SK-N-MC (cell line): Measurements from ENCODE around the gene NADSYN1.

Experiments used
- EZH2 ChIP-seq: fragments of 200-600 bp; sonication (generic); IDR thresholded peaks from one replicate; pipeline ENCODE4 v1.6.1; 2017; ENCODE audit warnings: antibody characterized with exemption
- FOXP2 ChIP-seq: optimal IDR thresholded peaks from 2 replicates; pipeline ENCODE3; 2011; ENCODE audit warnings: mild to moderate bottlenecking, moderate library complexity; ENCODE audit not compliant: insufficient read depth; ENCODE audit errors: extremely low read length, control extremely low read depth
- POLR2AphosphoS5 ChIP-seq: IDR thresholded peaks from 2 replicates; pipeline ENCODE4 v1.6.1; 2012; ENCODE audit warnings: mild to moderate bottlenecking, low read depth, low read length, borderline replicate concordance

- TF ChIP-seq POLR2AphosphoS5 (no peak), EZH2 (no peak), FOXP2 (no peak)
Measured at GRCh38 chr11:71466358-71466757, 13.4 kb downstream of the NADSYN1 start.
